ENCODE data around the gene SPATA16.
"Not testable (repeated sequence)": the region's sequence is repeated elsewhere in the genome, so short reads cannot be mapped to it uniquely, and the experiment has no call there.

Gene SPATA16

GRCh38 chr3:172879381-172879780, 261.7 kb downstream of the SPATA16 start:
- not testable (repeated sequence) for DNase-seq (ENCODE audit: low read depth)

GRCh38 chr3:172877011-172877410, 264.0 kb downstream of the SPATA16 start:
- no peak for DNase-seq (ENCODE audit: low read depth)

- DNase-seq (ENCODE audit: low read depth): no peak
Measured at GRCh38 chr3:172876297-172876696, 264.7 kb downstream of the SPATA16 start.

- DNase-seq (ENCODE audit: low read depth): no peak
Measured at GRCh38 chr3:172875039-172875438, 266.0 kb downstream of the SPATA16 start.

DNA sequence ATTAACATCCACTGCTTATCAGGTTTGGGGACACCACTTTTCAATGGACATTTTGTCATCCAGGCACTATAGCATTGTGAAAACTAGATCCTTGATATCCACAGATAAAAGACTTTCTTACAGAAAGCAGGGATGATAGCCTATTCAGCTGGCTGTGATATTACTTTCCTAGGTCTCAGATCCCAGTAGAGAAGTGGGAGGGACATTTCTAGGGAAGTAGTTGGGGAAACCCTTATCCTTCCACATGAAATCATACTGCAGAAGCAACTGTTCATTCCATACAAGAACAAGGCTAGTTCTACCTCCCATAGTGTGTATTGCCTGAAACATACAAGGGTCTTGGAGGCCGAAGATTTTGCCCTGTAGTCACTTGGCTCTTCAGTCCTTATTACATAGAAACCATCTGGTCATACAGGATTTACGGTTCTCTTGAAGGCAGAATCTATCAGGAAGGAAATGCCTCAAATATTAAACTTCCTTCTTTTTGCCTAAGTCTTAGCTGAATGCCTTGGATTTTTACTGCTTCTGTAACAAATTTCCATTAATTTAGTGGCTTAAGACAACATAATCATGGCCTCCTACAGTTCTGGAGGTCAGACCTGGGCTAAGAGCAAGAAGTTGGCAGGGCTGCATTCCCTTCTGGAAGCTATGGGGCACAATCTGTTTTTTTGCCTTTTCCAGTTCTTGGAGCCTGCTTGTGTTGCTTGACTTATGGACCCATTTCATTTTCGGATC, 271.1 kb downstream of the SPATA16 start:
- DNase-seq (ENCODE audit: low read depth): no peak

GRCh38 chr3:172869368-172869771, 271.7 kb downstream of the SPATA16 start:
- no peak for DNase-seq (ENCODE audit: low read depth)

DNA sequence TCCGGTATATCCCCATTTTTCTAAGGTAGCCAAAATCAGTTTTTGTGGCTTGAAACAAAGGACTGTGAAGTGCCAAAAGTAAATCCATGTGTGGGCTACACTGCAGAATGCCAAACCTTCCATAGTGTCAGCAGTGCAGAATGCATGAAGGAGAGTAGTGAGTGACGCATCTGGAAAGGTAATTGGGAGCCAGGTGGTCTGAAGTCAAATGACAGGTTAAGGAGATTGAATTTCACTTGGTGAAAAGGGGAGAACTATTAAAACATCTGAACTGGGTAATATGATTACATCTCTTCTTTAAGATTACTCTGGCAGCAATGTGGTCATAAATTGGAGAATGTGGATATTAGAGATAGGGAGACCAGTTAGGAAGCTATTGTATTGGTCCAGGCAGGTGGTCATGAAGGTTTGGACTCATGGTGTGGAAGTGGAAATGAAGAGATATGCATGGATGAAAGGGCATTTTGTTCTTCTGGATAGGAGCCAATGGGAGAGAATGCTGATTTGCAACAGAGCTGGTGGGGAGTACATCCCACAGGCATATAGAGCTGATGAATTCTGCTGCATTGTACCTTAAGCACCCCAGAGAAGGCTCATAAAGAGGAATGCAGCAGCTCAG, 272.3 kb downstream of the SPATA16 start:
- DNase-seq (ENCODE audit: low read depth): no peak

DNA sequence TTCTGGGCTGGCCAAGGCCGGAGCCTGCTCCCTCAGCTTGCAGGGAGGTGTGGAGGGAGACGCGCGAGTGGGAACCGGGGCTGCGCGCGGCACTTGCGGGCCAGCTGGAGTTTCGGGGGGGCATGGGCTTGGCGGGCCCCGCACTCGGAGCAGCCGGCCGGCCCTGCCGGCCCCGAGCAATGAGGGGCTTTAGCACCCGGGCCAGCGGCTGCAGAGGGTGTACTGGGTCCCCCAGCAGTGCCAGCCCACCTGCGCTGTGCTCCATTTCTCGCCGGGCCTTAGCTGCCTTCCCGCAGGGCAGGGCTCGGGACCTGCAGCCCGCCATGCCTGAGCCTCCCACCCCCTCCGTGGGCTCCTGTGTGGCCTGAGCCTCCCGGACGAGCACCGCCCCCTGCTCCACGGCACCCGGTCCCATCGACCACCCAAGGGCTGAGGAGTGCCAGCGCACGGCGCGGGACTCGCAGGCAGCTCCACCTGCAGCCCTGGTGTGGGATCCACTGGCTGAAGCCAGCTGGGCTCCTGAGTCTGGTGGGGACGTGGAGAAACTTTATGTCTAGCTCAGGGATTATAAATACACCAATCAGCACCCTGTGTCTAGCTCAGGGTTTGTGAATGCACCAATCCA, 274.2 kb downstream of the SPATA16 start:
- not testable (repeated sequence) for DNase-seq (ENCODE audit: low read depth)

- DNase-seq (ENCODE audit: low read depth): no peak
Measured at GRCh38 chr3:172859041-172859440, 282.0 kb downstream of the SPATA16 start.

GRCh38 chr3:172856795-172857742, 284.0 kb downstream of the SPATA16 start:
- no peak for DNase-seq (ENCODE audit: low read depth)

- DNase-seq (ENCODE audit: low read depth): no peak
Measured at GRCh38 chr3:172855037-172855436, 286.0 kb downstream of the SPATA16 start.

- no peak for DNase-seq (ENCODE audit: low read depth)
Measured at GRCh38 chr3:172853921-172854666, 286.9 kb downstream of the SPATA16 start.

GRCh38 chr3:172853005-172853404, 288.0 kb downstream of the SPATA16 start:
- DNase-seq (ENCODE audit: low read depth): no peak

GRCh38 chr3:172848910-172849309, 292.1 kb downstream of the SPATA16 start:
- no peak for DNase-seq (ENCODE audit: low read depth)

- DNase-seq (ENCODE audit: low read depth): no peak
Measured at GRCh38 chr3:172847292-172847691, 293.7 kb downstream of the SPATA16 start.

GRCh38 chr3:172846706-172847105, 294.3 kb downstream of the SPATA16 start:
- no peak for DNase-seq (ENCODE audit: low read depth)

DNA sequence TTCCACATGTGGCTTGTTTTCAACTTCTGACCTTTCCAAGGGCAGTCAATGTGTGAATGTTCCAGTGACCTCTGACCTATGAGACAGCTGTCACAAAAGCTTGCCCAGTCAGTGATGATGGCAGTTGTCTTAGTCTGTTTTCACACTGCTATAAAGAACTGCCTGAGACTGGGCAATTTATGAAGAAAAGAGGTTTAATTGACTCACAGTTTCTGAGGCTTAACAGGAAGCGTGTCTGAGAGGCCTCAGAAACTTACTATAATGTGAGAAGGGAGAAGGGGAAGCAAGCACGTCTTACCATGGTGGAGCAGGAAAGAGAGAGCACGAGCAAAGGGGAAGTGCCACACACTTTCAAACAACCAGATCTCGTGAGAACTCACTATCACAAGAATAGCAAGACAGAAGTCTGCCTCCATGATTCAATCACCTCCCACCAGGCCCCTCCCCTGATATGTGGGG, 294.9 kb downstream of the SPATA16 start:
- no peak for DNase-seq (ENCODE audit: low read depth)

DNA sequence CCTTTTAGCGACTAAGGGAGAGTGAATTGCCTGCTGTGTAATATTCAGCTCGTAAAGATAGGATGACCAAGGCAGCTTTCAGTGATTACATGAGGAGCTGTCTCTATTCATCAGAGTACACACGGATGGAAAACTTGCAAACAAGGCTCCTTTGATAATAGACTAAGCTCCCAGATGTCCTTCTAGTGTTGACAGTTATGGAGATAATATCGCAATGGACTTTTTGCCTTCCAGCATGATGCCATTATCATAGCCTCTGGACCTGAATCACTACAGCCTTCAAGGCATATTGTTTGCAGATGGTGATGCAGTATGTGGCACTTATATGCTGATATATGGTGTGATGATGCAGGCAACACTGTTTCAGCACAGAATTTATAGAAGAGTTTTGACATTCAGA, 296.6 kb downstream of the SPATA16 start:
- DNase-seq (ENCODE audit: low read depth): no peak

DNA sequence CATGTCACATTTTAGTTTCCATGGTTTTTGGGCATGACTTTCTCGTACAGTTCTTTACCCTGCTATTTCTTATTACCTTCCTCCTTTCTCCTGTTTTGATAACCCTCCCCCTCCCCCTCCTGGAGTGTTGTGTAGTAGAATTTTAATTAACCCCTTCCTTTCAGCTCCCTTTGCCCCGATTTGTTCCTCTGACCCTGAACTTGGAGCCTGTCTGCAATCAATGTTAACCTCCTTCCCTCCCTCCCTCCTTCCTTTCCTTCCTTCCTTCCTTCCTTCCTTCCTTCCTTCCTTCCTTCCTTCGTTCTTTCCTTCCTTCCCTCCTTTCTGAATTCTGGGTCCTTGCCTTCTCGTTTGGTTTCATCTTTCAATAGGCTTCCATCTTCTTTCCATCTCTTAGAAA, 300.1 kb downstream of the SPATA16 start:
- no peak for DNase-seq (ENCODE audit: low read depth)

- DNase-seq (ENCODE audit: low read depth): no peak
Measured at GRCh38 chr3:172840463-172840862, 300.6 kb downstream of the SPATA16 start.

- no peak for DNase-seq (ENCODE audit: low read depth)
Measured at GRCh38 chr3:172839679-172840078, 301.4 kb downstream of the SPATA16 start.
